Stimulated activated CD8-positive, alpha-beta memory T cell treated with anti-CD3 and anti-CD28 coated beads, Interleukin-12 subunit alpha, Interleukin-12 subunit beta, amount 100 ng/mL, for 1 hour (primary cell): Measurements from ENCODE around the gene HSD11B2.

ENCODE experiments used
- DNase-seq: peaks from one replicate; pipeline ENCODE4 v3.0.0-alpha.2; 2020; ENCODE audit warnings: low read depth

The HSD11B2 gene

DNA sequence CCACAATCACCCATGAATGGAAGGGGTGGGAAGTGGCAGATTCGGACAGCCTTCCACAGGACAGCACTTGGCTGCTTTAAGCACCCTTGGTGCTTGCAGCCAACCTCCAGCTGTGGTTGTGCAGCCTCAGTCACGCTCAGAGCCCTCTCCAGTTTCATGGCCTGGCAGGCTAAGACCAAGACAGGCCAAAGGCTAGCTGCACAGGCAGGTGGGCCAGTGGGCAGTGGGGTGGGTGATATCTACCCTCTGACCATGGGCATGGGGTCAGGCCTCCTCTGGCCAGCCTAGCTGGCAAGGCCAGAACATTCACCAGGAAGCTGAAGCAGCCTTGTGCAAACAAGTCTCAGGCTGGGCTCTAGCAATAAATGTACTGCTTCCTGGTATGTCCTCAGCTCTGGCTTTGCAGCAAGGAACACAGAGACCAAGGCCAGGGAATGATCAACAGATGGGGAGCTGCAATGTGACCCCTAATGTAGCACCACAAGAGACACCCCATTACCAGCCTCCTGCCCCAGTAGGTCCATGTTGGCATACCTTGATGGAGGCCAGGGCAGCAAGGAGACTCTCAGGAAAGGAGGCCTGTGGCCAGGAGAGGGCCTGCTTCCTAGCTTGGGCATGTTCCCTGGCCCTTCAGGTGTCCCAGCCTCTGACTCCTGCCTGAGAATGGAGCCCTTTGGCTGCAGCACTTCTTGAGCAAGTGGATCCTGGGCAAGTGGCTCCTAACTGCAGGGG, 20.9 kb downstream of the HSD11B2 start:
- DNase-seq, result no peak

DNA sequence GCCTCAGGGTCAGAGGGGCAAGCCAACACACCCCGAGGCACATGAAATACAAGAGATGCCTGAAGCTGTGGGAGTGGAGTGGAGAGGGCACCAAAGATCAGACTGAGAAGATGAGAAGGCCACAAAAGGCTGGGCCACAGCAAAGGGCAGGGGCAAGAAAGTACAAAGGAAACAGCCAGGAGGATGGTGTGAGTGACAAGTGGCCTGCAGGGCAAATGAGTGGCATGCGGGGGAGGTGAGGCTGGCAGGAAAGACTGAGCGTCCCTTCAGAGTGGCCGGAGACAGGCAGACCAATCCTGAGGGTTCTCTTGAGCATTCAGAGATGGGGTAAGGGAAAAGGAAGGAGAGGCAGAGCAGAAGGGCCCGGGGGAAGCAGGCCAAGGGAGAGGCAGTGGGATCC, 23.2 kb downstream of the HSD11B2 start:
- DNase-seq, result no peak

DNA sequence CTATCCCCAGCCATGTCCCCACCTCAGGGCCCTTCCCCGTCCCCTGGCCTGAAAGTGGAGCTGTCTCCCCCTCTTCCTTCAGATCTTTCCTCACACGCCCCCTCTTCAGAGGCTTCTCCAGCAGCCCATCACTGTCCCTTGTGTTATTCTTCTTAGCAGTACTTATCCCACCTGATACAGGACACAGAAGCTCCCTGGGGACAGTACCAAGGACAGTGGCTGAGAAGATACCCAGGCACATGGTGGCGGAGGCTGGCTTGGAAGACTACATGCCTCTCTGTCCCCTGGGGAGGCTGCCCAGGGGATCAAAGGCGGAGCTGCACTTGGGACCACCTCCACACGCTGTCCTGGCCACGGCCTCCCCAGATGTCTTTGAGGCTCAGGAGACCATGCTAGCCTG, 23.9 kb downstream of the HSD11B2 start:
- no peak for DNase-seq

DNA sequence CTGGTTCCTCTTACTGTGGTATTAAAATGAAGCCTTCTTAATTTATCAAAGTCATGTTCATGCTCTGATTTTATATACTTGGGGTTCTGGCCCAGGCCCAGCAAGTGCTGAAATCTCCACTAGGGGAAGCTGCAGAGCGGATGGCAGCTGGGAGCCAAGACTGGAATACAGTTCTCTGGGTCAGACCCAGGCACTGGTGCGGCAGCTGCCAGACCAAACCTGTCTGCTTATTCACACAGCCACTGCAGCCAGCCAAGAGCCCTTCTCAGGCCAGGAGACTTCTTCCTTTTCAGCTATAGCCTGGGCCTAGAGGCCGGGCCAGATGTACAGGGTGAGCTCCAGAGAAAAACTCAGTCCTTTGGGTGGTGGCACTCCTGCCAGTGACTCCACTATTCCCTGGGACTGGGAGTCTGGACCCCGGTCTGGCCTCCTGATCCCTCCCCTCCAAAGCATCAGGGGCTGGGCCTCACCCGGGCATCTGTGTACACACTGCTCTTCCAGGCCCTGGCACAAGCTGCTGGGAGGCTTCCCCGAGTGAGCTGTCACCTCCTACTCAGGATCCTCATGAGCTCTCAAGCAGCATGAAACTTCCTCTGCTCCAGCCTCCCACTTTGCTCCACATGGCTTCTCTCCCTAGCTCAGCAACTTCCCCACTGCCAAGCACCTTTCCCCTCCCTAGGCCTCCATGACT, 25.6 kb downstream of the HSD11B2 start:
- no peak for DNase-seq

DNA sequence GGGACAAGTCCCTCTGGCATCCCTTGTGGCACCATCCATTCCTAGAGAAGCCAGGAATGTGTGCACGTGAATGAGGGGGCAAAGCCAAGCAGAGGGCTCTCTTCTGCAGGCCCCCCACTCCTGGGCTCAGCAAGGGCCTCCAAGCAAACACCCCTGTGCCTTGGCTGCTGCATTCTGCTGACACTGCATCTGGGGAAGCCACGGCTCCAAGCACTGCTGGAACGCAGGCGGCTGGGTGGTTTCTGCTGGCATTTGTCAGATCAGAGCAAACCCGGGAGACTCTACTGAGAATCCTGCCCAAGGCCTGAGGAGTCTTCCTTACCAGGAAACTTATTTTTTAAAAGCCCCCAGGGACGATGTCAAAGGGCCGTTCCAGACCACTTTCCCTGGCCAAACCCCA, 26.7 kb downstream of the HSD11B2 start:
- DNase-seq, result no peak

DNA sequence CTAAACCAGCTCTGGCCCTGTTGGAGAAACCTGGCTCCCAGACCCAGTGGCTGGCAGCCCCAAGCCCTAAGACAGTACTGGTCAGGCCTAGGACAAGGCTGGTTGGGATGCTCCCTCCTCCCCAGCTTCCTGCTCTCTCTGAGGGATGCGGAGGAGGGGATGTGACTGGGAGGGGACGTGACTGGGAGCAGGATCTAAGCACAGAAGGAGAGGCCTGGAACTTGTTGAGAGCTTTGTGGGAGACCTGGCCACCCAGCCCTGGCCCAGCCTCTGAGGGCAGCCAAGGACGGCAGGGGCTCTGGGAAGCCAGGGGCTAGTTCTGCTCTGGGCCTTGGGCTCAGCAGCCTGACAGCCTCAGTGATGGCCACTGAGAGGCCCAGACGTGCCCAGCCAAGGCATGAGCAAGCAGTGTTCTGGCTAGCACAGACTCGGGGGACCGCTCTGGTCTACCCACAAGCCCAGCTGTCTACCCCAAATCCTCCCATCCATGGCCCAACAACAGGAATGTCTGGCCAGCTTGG, 27.3 kb downstream of the HSD11B2 start:
- no peak for DNase-seq

DNA sequence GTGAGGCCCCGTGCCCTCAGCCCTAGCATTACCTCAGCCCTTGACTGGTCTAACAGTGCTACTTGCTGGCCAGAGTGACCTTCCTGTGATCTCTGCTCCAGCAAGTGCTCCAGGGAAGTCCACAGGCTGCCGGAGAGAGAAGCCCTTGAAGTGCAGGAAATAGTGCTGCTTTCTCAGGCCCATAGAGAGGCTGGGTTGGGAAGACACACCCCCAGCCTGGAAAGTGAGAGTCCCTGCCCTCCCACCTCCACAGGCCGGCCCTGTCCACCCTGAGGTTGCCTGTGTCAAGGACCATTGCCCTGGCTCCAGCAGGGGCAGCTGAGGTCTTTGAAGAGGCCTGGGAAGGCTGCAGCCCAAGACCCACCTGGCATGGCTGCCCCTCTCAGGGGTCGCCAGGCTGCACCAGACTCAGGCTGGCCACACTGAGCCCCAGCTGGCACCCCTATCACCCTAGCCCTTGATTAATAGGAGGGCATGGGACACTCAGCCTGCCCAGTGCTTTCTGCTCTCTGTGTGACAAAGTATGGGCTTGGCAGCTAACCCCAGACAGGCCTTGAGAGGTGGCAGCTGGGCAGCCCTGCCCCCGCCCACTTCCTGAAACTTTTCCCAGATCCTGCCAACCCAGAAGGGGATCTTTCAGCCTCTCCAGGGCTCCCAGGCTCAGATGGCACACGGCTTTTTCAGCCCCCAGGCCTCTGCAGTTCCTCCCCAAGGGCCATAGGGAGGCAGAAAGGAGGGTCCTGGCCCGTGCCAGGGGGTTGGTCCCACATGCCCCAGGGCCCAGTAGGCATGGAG, 28.3 kb downstream of the HSD11B2 start:
- DNase-seq, result no peak

DNA sequence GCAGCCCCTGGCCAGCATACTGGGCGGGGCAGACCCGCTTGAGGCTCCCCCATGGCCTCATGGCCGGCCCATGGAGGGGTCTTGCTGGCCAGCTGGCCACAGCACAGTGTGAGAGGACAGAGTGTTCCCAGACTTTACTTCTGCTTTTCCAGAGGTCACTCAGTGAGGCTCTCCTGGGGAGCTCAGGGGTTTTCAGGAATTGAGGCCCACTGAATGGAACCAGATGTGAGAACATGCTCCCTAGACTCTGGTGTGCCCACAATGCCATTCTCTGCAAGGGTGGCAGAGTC, 28.9 kb downstream of the HSD11B2 start:
- no peak for DNase-seq

DNA sequence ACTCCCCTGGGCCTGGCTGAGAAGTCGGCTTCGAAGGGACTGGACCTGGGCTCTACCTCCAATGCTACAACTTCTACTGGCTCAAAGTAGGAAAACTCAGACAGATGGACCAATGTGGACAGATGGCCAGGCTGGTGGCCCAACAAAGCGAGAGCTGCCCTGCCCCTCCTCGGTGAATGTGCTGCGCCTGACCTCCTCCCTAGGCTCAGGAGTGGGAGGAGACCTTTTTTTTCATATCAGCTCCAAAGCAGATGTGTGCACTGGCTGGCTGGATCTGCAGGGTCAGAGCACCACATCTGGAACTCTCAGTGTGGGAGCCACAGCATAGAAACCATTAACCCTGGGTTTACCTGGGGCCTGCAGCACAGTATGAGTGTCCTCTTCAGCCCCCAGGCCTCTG, 29.2 kb downstream of the HSD11B2 start:
- no peak for DNase-seq

DNA sequence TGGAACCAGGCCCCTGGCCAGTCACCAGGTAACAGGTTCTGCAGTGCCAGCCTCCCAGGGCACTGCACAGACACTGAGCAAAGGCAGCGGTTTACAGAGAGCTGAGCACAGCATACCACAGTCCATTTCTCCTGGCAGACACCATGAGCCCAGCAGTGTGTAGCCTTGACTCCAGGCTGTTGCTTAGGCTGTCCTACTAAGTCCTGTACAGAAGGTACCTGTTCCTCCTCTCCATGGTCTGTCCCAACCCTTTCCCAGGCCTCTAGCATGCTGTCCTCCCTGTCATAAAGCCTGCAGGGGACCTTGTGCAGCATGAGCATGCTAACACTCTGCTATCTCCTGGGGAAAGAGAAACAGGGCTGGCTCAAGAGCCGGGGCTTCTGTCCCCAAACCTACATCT, 30.0 kb downstream of the HSD11B2 start:
- no peak for DNase-seq

DNA sequence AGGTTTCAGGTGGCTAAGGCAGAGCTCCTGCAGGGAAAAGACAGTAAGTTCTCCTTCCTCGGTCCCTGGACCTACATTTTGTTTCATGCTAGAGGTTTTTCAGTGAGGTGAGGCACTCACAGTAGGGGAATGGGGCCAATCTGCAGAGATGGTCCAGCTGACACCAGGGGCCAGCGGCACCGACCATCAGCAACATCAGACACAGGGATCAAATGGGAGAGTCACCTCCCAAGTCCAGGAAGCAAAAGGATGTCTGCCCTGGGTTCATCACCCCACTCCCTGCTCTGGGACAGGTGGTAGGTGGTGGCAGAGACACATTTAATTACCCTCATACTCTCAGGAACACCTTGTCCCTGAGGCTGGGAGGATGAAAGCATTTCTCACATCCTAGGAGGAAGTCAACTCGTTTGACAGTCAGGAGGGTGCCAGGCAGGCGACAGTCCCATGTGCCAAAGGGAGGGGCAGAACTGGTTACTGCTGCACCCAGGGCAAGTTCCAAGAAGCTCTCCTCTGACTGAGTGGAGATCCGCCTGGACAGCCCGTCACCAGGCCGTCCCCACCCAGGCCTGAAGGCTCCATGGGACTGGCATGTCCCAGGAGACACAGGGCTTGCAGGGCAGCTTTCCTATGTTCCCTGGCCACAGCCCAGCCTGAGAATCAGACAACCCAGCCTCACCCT, 30.8 kb downstream of the HSD11B2 start:
- no peak for DNase-seq

DNA sequence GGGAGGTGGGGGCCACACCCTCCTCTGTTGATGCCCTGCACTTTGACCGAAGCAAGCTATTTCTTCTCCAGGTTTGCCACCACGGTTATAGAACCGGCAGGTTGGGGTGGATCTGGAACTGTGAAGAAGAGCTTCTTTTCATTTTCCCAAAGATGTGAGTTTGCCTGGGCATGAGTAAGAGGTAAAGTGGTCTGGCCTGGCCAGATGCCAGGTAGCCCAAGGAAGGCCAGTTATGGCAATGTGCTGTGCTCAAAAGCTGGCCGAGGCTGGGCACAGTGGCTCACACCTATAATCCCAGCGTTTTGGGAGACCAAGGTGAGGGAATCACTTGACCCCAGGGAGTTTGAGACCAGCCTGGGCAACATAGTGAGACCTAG, 31.3 kb downstream of the HSD11B2 start:
- DNase-seq, result no peak

DNA sequence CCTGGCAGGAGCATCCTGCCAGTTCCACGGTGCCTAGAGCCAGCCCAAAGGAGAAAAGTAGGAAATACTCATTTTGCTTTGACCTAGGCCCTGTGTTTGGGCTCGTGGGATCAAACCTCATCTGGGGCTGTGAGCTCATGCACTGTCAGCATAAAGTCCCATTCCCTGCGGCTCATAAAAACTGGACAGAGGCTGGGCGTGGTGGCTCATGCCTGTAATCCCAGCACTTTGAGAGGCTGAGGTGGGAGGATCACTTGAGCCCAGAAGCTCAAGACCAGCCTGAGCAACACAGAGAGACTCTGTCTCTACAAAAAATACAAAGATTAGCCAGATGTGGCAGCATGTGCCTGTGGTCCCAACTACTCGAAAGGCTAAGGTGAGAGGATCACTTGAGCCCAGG, 32.1 kb downstream of the HSD11B2 start:
- no peak for DNase-seq

DNA sequence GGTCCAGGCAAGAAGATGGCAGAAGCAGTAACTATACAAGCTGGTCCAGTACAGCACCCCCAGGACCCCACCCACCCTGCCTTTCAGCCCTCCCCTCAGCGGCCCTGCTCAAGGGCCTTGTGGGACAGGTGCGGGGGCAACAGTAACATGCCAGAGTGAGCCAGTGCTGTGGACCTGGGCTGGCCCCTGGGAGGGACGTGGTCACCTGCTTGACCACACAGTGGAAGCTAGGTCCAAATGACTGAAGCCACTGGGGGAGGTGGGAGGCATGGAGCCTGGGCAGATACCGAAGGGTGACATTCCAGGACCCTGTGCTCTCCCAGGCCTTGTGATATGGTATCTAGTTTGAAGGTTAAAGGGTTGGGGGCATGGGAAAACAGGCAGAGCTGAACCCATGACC, 32.8 kb downstream of the HSD11B2 start:
- DNase-seq, result no peak

DNA sequence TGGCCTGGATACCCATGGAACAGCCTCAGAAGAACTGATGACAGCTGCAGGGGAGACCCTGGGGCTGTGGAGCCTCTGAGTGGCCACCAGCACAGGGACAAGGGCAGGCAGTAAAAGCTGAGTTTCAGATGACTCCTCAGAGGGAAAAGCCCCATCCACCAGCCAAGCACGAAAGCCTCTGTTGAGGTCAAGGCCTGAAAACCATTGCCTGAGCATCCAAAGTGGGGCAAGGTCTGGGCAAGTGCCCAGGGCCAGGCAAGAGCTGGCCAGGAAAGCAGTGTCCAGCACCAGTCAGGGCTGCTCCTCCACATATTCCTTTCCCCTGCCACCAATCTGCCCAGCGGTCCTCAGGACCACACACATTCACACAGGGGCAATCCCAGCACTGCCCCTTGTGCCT, 33.6 kb downstream of the HSD11B2 start:
- no peak for DNase-seq

DNA sequence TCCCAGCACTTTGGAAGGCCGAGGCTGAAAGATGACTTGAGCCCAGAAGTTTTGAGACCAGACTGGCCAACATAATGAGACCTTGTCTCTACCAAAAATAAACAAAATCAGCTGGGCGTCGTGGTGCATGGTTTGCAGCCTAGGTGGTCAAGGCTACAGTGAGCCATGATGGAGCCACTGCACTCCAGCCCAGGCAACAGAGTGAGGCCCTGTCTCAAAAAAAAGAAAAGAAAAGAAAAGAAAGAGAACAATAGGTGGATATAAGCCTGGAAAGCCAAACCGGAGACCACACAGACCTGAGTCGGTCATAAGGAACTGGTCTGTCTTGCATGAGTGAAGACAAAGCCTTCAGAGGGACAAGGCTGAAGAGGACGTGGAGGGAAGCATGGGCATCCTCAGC, 35.7 kb downstream of the HSD11B2 start:
- no peak for DNase-seq

DNA sequence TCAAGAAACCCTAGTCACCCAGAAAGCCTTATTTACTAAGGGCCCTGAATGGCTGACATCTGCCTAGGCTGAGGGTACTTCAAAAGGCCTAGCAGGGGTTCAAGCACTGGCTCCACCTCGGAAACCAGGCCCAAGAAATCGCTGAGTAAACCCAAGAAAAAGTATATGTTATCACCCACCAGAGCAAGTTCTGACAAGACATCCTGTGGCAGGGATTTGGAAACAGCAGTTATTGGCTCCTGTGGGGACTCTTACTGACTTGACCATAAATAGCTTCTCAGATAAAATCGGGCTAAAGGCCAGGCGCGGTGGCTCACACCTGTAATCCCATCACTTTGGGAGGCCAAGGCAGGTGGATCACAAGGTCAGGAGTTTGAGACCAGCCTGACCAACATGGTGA, 37.8 kb downstream of the HSD11B2 start:
- no peak for DNase-seq

DNA sequence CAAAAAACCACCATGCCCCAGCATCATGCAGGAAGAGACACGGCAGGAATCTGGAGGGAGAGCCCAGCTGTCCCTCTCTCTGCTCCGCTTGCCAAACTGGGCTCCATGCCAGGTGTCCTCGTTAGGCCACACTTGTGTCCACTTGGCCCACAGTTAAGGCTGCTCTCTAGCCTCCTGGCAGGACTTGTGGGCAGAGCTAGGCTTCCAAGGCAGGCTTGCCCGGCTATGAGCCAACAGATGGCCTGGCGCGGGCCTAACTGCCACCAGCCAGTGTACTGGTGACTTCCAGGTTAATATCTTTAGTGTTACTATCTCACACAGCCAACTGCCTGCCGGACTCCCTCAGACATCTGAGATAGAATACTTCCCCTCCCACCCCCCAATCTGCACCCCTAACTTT, 39.4 kb downstream of the HSD11B2 start:
- no peak for DNase-seq

DNA sequence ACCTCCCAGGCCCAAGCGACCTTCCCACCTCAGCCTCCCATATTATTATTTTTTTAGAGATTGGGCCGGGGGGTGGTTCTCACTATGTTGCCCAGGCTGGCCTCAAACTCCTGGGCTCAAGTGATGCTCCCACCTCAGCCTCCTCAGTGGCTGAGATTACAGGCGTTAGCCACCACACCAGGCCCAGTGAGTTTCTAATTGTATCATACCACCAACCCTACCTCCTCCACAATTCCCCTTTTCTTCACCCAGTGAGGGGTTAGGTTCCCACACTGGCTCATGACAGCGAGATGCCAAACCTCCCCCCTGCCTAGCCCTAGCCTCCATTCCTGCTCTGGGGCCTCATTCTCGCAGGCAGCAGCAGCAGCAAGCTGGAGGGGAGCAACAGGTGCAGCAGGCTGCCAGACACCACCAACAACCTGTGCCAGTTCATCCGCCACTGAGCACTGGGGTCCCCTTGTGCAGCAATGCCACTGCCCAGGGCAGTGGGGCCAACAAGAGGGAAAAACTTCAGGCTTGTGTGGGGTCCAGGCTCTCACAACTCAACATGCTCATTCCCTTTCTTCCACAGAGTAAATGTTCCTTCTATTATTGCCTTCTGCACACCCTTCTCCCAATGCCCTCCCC, 41.0 kb downstream of the HSD11B2 start:
- no peak for DNase-seq

DNA sequence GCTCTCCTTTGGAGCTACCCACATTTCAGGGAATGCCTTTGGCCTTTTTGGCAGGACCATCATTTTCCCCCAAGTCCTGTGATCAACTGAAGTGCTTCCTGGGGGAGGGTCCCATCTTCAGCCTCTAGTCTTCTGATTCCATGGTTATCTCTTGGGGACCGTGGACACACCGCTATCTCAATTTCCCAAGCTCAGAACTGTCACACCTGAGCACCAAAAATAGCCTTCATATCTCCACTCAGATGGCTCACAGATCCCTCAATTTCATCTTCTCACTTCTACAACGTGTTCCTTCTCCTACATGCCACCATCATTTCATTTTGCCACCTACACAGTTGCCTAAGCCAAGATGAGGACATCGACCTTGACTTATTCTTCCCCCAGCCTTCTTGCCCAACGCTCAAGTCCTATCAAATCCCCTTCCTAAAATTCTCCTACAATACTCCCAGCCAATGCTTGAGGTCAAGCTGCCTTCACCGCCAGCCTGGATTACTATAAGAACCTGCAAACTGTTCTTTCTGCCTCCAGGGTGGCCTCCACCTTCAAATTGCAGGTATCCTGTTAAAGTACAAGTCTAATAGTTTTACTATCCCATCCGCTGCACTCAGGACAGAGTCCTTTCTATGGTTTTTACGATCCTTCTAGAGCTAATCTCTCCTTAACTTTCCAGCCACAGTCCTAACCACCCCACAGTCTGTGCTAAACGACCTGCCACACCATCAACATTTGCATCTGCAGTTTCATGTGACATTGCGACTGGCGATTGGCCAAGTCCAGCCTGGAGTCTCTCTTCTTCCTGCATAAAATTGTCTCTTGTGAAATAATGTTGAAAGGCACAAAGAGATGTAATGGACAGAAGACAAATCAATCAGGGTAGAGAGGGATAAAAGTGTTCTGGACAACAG, 43.9 kb downstream of the HSD11B2 start:
- DNase-seq, result no peak

DNA sequence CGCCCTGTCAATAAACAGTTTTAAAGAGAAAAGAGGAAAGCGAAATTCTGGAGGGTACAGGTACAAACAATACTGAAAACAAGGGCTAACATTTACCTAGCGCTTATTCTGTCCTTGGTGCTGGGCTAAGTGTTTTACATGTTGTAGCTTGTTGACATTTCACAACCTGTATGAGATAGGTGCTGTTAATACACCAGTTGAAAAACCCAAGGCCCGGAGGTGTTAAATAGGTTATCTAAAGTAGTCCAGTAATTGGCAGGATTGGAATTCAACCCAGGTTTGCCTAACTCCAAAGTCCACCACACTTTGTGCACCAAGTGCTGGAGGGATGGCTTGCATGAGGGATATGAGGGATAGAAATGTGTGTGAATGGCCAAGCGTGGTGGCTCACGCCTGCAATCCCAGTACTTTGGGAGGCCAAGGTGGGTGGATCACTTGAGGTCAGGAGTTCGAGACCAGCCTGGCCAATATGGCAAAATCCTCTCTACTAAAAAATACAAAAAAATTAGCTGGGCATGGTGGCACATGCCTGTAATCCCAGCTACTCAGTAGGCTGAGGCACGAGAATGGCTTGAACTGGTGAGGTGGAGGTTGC, 47.1 kb downstream of the HSD11B2 start:
- no peak for DNase-seq
